ENCODE results near the gene SLC16A11. TPM values are rescaled to one million over a fixed set of nuclear protein-coding genes. Genes with fewer than 3 reads are reported as not detected.

Gene SLC16A11
- total and polyA plus RNA-seq, 9 of the 15 experiments (the other 6 are each of a cell fraction or from before 2014, with no cell fraction given) = not detected

DNA sequence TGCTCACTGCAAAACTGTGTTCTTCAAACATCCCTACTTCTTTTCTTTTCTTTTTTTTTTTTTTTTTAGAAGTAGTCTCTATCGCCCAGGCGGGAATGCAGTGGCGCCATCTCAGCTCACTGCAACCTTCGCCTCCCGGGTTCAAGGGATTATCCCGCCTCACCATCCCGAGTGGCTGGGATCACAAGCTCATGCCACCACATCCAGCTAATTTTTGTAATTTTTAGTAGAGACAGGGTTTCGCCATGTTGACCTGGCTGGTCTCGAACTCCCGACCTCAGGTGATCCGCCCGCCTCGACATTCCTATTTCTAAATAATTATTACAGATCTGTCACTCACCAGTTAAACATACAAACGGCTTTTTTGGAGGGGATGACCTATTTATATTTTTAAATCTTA lies 32.5 kb downstream of the SLC16A11 start:
- intact Hi-C loops (cut with micrococcal nuclease) = loop anchor here (5.0 kb wide), 1 partner anchor 344 kb away; no protein-coding TSS in a partner anchor
- no peaks in the 10 kb centered on the region for H3K27me3 ChIP-seq (ENCODE audit: control insufficient read depth in 2 of 2, insufficient read depth in 2 of 2, low read length in 2 of 2)
- no peak for ATAC-seq
- no TSS peak for BruUV-seq (replicated peaks)
- H3K79me2 ChIP-seq (ENCODE audit: control insufficient read depth, insufficient read depth, low read length) = peaks cover 56% of the 10 kb centered on the region
- 0 out of 2 replicates have a peak overlapping the region, but pooled peaks have one; percentile 32 for H2AFZ ChIP-seq (ENCODE audit: low read depth, low read length)
- H3K9me1 ChIP-seq (ENCODE audit: control insufficient read depth, insufficient read depth, low read length) = no peaks in the 10 kb centered on the region
- ChIA-PET POLR2A (no interaction called here), CTCF (ENCODE audit: low intra/inter-chr PET ratio) (no interaction called here)
- H3K4me1 ChIP-seq (replicated peaks in 1 of 2; ENCODE audit: control insufficient read depth in 2 of 2, insufficient read depth in 2 of 2, low read length in 2 of 2) = peaks cover 20 to 26% of the 10 kb centered on the region in 2 experiments
- WGBS (ENCODE audit: insufficient coverage, low coverage, missing lambda C conversion rate) = 6% methylated on average over 14 of the region's 14 CpGs
- peak overlapping the region; percentile 96 for H3K27ac ChIP-seq (ENCODE audit: extremely low read depth, low read depth, low read length)
- H3K4me2 ChIP-seq (ENCODE audit: insufficient read depth, low read length) = peak overlapping the region; percentile 100
- H3K36me3 ChIP-seq (ENCODE audit: control insufficient read depth, insufficient read depth, low read length) = peaks cover 22% of the 10 kb centered on the region; the same call in 2 of the 3 replicates
- H4K20me1 ChIP-seq (replicated peaks; ENCODE audit: control insufficient read depth, insufficient read depth, low read length) = no peaks in the 10 kb centered on the region
- H3K9me3 ChIP-seq (replicated peaks; ENCODE audit: control insufficient read depth, insufficient read depth, low read depth, low read length) = no peaks in the 10 kb centered on the region
- peak overlapping the region; percentile 81 for H3K4me3 ChIP-seq
- TF ChIP-seq ADNP (tag; IDR thresholded peaks at IDR 0.05) = peak; percentile 64; the same call in 1 of the 2 replicates
- TF ChIP-seq SUPT5H (IDR thresholded peaks at IDR 0.05) = no peak
- in situ Hi-C loops (cut with MboI) = loop anchor here (5.0 kb wide), 1 partner anchor 169 kb away; no protein-coding TSS in a partner anchor
- peak overlapping the region; percentile 85 to 88 for H3K9ac ChIP-seq (ENCODE audit: insufficient read depth in 1 of 2, low read depth in 2 of 2, low read length in 2 of 2)
- DNase-seq (ENCODE audit: extremely low read depth in 1 of 4, low spot score in 3 of 4) = no peak
- no peak for FAIRE-seq

GRCh38 chr17:7010523-7010922 lies 33.4 kb downstream of the SLC16A11 start:
- WGBS (ENCODE audit: insufficient coverage, low coverage, missing lambda C conversion rate) = 83% methylated on average over 2 of the region's 2 CpGs
- H3K4me1 ChIP-seq (replicated peaks in 1 of 2; ENCODE audit: control insufficient read depth in 2 of 2, insufficient read depth in 2 of 2, low read length in 2 of 2) = peaks cover 14 to 22% of the 10 kb centered on the region in 2 experiments; a peak in 4 of 5 replicates
- DNase-seq (ENCODE audit: extremely low read depth in 1 of 4, low spot score in 3 of 4) (no peak), ATAC-seq (no peak), FAIRE-seq (peak; percentile 6)
- H3K9me1 ChIP-seq (ENCODE audit: control insufficient read depth, insufficient read depth, low read length) = no peaks in the 10 kb centered on the region
- H2AFZ ChIP-seq (ENCODE audit: low read depth, low read length) = no peak overlapping the region
- CTCF ChIA-PET (ENCODE audit: low intra/inter-chr PET ratio) = no interaction called here
- in situ Hi-C loops (cut with MboI) (loop anchor here (5.0 kb wide), 1 partner anchor 168 kb away; no protein-coding TSS in a partner anchor), intact Hi-C loops (cut with micrococcal nuclease) (loop anchor here (5.0 kb wide), 1 partner anchor 343 kb away; no protein-coding TSS in a partner anchor)
- H3K79me2 ChIP-seq (ENCODE audit: control insufficient read depth, insufficient read depth, low read length) = peaks cover 53% of the 10 kb centered on the region
- no peaks in the 10 kb centered on the region for H3K9me3 ChIP-seq (replicated peaks; ENCODE audit: control insufficient read depth, insufficient read depth, low read depth, low read length)
- POLR2A ChIA-PET = interaction anchor here (0.7 to 1.0 kb wide), 2 partner anchors 11 to 118 kb away, joined by 3 read pairs; no protein-coding TSS in a partner anchor
- H3K36me3 ChIP-seq (ENCODE audit: control insufficient read depth, insufficient read depth, low read length) = peaks cover 22% of the 10 kb centered on the region; the same call in 2 of the 3 replicates
- no TSS peak for BruUV-seq (replicated peaks)
- H3K27ac ChIP-seq (ENCODE audit: extremely low read depth, low read depth, low read length) = peak overlapping the region; percentile 96; the same call in 2 of the 3 replicates
- no peaks in the 10 kb centered on the region for H4K20me1 ChIP-seq (replicated peaks; ENCODE audit: control insufficient read depth, insufficient read depth, low read length)
- H3K9ac ChIP-seq (ENCODE audit: insufficient read depth in 1 of 2, low read depth in 2 of 2, low read length in 2 of 2) = peak overlapping the region in 1 of 2 experiments; percentile 88; a peak in 3 of 4 replicates
- H3K27me3 ChIP-seq (ENCODE audit: control insufficient read depth in 2 of 2, insufficient read depth in 2 of 2, low read length in 2 of 2) = no peaks in the 10 kb centered on the region
- H3K4me2 ChIP-seq (ENCODE audit: insufficient read depth, low read length) = peak overlapping the region; percentile 100
- H3K4me3 ChIP-seq = peak overlapping the region; percentile 81
- TF ChIP-seq TRIM24 (IDR thresholded peaks at IDR 0.05) (no peak), ZNF274 (IDR thresholded peaks at IDR 0.05; ENCODE audit: borderline replicate concordance, low read depth, low read length) (no peak), LEF1 (IDR thresholded peaks at IDR 0.05) (no peak), ZNF23 (CRISPR knock-in tag; IDR thresholded peaks at IDR 0.05) (no peak), ZNF79 (CRISPR knock-in tag; IDR thresholded peaks at IDR 0.05; ENCODE audit: low read depth) (no peak)
- TF ChIP-seq, protein P1, sequence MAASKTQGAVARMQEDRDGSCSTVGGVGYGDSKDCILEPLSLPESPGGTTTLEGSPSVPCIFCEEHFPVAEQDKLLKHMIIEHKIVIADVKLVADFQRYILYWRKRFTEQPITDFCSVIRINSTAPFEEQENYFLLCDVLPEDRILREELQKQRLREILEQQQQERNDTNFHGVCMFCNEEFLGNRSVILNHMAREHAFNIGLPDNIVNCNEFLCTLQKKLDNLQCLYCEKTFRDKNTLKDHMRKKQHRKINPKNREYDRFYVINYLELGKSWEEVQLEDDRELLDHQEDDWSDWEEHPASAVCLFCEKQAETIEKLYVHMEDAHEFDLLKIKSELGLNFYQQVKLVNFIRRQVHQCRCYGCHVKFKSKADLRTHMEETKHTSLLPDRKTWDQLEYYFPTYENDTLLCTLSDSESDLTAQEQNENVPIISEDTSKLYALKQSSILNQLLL (CRISPR knock-in tag; IDR thresholded peaks at IDR 0.05; ENCODE audit: borderline replicate concordance) = no peak
